K562 (cell line): ENCODE data around the gene SOX21. TPM values are rescaled to one million over a fixed set of nuclear protein-coding genes. Genes with fewer than 3 reads are reported as not detected.

Experiments used
- ATAC-seq: fragments of 200-7000 bp; cut with Tn5 transposase; 3 replicates; pipeline ENCODE4 v1.9.1; 2020; ENCODE audit warnings: moderate library complexity
- BruUV-seq: library from RNA; stranded (reverse); fragments of 400-500 nt; replicated peaks from 2 replicates; lab custom pipeline; 2021; lab: Mats Ljungman, UMichigan
- CTCF ChIA-PET: fragments of 300-600 bp; formaldehyde crosslinking; extraction: SDS; loops from one replicate; lab custom pipeline; 2021; ENCODE audit warnings: low intra/inter-chr PET ratio; lab: Yijun Ruan, JAX
- POLR2A ChIA-PET: fragments of 300-600, 350-650 bp; sonication (Branson Sonifier 250); formaldehyde crosslinking; extraction: SDS; loops from one replicate; lab custom pipeline; 2021; ENCODE audit warnings: antibody characterized with exemption, inconsistent platforms; lab: Yijun Ruan, JAX
- DNase-seq, 4 experiments: peaks; one replicate each; pipeline versions ENCODE4 v3.0.0 to v3.0.0-alpha.2; 2011 to 2018; ENCODE audit warnings: low spot score in 3 of 4, mixed read lengths in 3 of 4; ENCODE audit errors: extremely low read depth in 1 of 4
- FAIRE-seq: peaks from 2 replicates; lab custom pipeline; 2011; peaks lifted over from hg19 to GRCh38; lab: Jason Lieb, UNC
- H2AFZ ChIP-seq: 2 replicates; pipeline ENCODE4 v1.6.0; 2011; ENCODE audit warnings: low read depth, low read length, control low read depth, inconsistent platforms
- H3K27ac ChIP-seq: fragments of 200-600 bp; 3 replicates; pipeline ENCODE4 v1.8.0; 2011; ENCODE audit warnings: low read depth, mild to moderate bottlenecking, control low read depth, inconsistent platforms, low read length, moderate library complexity, mixed read lengths; ENCODE audit errors: extremely low read depth
- H3K27me3 ChIP-seq, 2 experiments: fragments of 300-600 bp in 1 of 2; 2 replicates in 1 of 2; 3 replicates in 1 of 2; pipeline versions ENCODE4 v1.6.0 to v1.8.0; 2011; ENCODE audit warnings: inconsistent platforms in 2 of 2, low read length in 2 of 2, mild to moderate bottlenecking in 1 of 2, mixed read lengths in 1 of 2, moderate library complexity in 1 of 2; ENCODE audit not compliant: control insufficient read depth in 2 of 2, insufficient read depth in 2 of 2
- H3K36me3 ChIP-seq: fragments of 300-600 bp; 3 replicates; pipeline ENCODE4 v1.8.0; 2011; ENCODE audit warnings: mild to moderate bottlenecking, low read length, inconsistent platforms; ENCODE audit not compliant: control insufficient read depth, insufficient read depth
- H3K4me1 ChIP-seq, 2 experiments: fragments of 200-600 bp in 1 of 2; replicated peaks in 1 of 2; 2 replicates in 1 of 2; 3 replicates in 1 of 2; pipeline versions ENCODE4 v1.5.1 to v1.8.0; 2011; ENCODE audit warnings: inconsistent platforms in 2 of 2, low read length in 2 of 2, mild to moderate bottlenecking in 1 of 2, mixed read lengths in 1 of 2, moderate library complexity in 1 of 2; ENCODE audit not compliant: control insufficient read depth in 2 of 2, insufficient read depth in 2 of 2
- H3K4me2 ChIP-seq: 2 replicates; pipeline ENCODE4 v1.6.1; 2011; ENCODE audit warnings: low read length, control low read depth, inconsistent platforms, mixed read lengths; ENCODE audit not compliant: insufficient read depth
- H3K4me3 ChIP-seq: fragments of 200-600 bp; sonication (generic), shearing (Covaris generic); 2 replicates; pipeline ENCODE4 v1.5.1; 2016; ENCODE audit warnings: control low read depth, inconsistent platforms
- H3K79me2 ChIP-seq: fragments of 200-600 bp; 3 replicates; pipeline ENCODE4 v1.8.0; 2011; ENCODE audit warnings: low read length, inconsistent platforms; ENCODE audit not compliant: control insufficient read depth, insufficient read depth
- H3K9ac ChIP-seq, 2 experiments: 2 replicates each; pipeline versions ENCODE4 v1.6.0 to v1.6.1; 2011; ENCODE audit warnings: low read depth in 2 of 2, low read length in 2 of 2, control low read depth in 1 of 2, inconsistent platforms in 1 of 2, mild to moderate bottlenecking in 1 of 2, mixed read lengths in 1 of 2; ENCODE audit not compliant: insufficient read depth in 1 of 2
- H3K9me1 ChIP-seq: one replicate; pipeline ENCODE4 v1.6.0; 2011; ENCODE audit warnings: inconsistent platforms, mild to moderate bottlenecking, low read length, moderate library complexity; ENCODE audit not compliant: control insufficient read depth, insufficient read depth
- H3K9me3 ChIP-seq: replicated peaks from 2 replicates; pipeline ENCODE4 v1.5.1; 2011; ENCODE audit warnings: low read depth, low read length, inconsistent platforms; ENCODE audit not compliant: control insufficient read depth, insufficient read depth
- H4K20me1 ChIP-seq: replicated peaks from 2 replicates; pipeline ENCODE4 v1.6.1; 2011; ENCODE audit warnings: low read length, inconsistent platforms, mixed read lengths; ENCODE audit not compliant: control insufficient read depth, insufficient read depth
- CBX2 ChIP-seq: fragments of 200-600 bp; sonication (generic); IDR thresholded peaks from one replicate; pipeline ENCODE4 v1.6.1; 2012; ENCODE audit warnings: mild to moderate bottlenecking, low read length, inconsistent platforms; ENCODE audit not compliant: insufficient read depth, poor library complexity, severe bottlenecking
- DPF2 ChIP-seq: fragments of 450-650 bp; IDR thresholded peaks from 2 replicates; pipeline ENCODE4 v1.6.1; 2016
- FOXJ2 ChIP-seq: fragments of 200-800 bp; sonication (Bioruptor generic); IDR thresholded peaks from 2 replicates; pipeline ENCODE4 v1.6.1; 2016; ENCODE audit warnings: missing genetic modification characterization, missing compliant biosample characterization
- TSC22D4 ChIP-seq: fragments of 450-650 bp; IDR thresholded peaks from 2 replicates; pipeline ENCODE4 v1.6.1; 2016; ENCODE audit warnings: missing genetic modification characterization, missing biosample characterization, control low read depth
- ZNF24 ChIP-seq: fragments of 450-650 bp; IDR thresholded peaks from 2 replicates; pipeline ENCODE4 v1.6.1; 2016
- ZNF282 ChIP-seq: sonication (generic); formaldehyde crosslinking; IDR thresholded peaks from 2 replicates; pipeline ENCODE4 v1.8.1; 2023; ENCODE audit warnings: missing genetic modification reagents
- WGBS: fragments of 100-300 bp; shearing (Covaris generic); methylation state at CpG from one replicate; pipeline ENCODE4 v1.1.6; 2016; ENCODE audit warnings: low coverage, mixed read lengths; ENCODE audit not compliant: insufficient coverage; ENCODE audit errors: missing lambda C conversion rate; 5-methylcytosine and 5-hydroxymethylcytosine counted together
- in situ Hi-C: fragments of 300-500 bp; cut with MboI; formaldehyde crosslinking; loops from 4 replicates; pipeline ENCODE4 v1.15.0; 2018; ENCODE audit warnings: inconsistent platforms, mixed read lengths
- intact Hi-C: fragments of 100-400 bp; cut with micrococcal nuclease; formaldehyde crosslinking; loops from 2 replicates; pipeline ENCODE4 v1.14.2; 2022
- polyA plus RNA-seq, 8 experiments: library from polyadenylated mRNA; depleted of rRNA in 4 of 8; stranded (reverse) in 5 of 8; unstranded in 3 of 8; fragments of >200 nt; fragmentation: Nextera tagmentation in 2 of 8; fragmentation: Illumina TruSeq in 1 of 8; extraction: Ambion mirVana in 2 of 8; extraction: Trizol in 1 of 8; gene quantifications; 2 replicates each; pipeline versions ENCODE4 v1.2.1 to v1.2.3, GENCODE V29; 2011 to 2014; ENCODE audit warnings: inconsistent platforms in 1 of 8, missing spikeins in 1 of 8
- total RNA-seq, 7 experiments: library from RNA; depleted of rRNA in 6 of 7; stranded (reverse); fragments of >200 nt in 6 of 7; fragmentation: Illumina TruSeq in 2 of 7; extraction: Trizol in 2 of 7; gene quantifications; 2 replicates each; pipeline versions ENCODE4 v1.2.1 to v1.2.3, GENCODE V29; 2011 to 2021; ENCODE audit warnings: low replicate concordance in 1 of 7
- TF ChIP-seq, protein P1 (sequence below): fragments of 250-450 bp; sonication (Bioruptor Pico); IDR thresholded peaks from 2 replicates; pipeline ENCODE4 v1.5.1; 2021; ENCODE audit warnings: mild to moderate bottlenecking
- TF ChIP-seq, protein P2 (sequence below): sonication (generic); formaldehyde crosslinking; IDR thresholded peaks from 2 replicates; pipeline ENCODE4 v1.5.0; 2020; ENCODE audit warnings: missing genetic modification reagents
- TF ChIP-seq, protein P3 (sequence below), 2 experiments: fragments of 450-650 bp; conservative IDR thresholded peaks; 2 replicates each; pipeline ENCODE4 v1.6.1; 2017; ENCODE audit warnings: mild to moderate bottlenecking in 2 of 2, moderate library complexity in 2 of 2

Gene SOX21
- total and polyA plus RNA-seq, 9 of the 15 experiments (the other 6 are each of a cell fraction or from before 2014, with no cell fraction given) = 0.07 TPM; not detected in 8

GRCh38 chr13:94706843-94707399 is 5.4 kb downstream of the SOX21 start:
- no TSS peak for BruUV-seq
- H3K27ac ChIP-seq = no peak overlapping the region
- peaks cover 27 to 40% of the 10 kb centered on the region in 2 experiments; a peak in 4 of 5 replicates for H3K27me3 ChIP-seq
- H3K36me3 ChIP-seq = no peaks in the 10 kb centered on the region
- H2AFZ ChIP-seq = no peak overlapping the region
- H3K4me3 ChIP-seq = no peak overlapping the region
- TF ChIP-seq TSC22D4 (tag) = no peak
- peak; percentile 19 for TF ChIP-seq CBX2
- WGBS = 29% methylated on average over 13 of the region's 15 CpGs
- no peaks in the 10 kb centered on the region for H3K9me3 ChIP-seq
- in situ Hi-C loops = no loop called here
- no peak for DNase-seq
- H3K79me2 ChIP-seq = no peaks in the 10 kb centered on the region
- no peaks in the 10 kb centered on the region for H4K20me1 ChIP-seq
- POLR2A ChIA-PET = no interaction called here
- no peak for FAIRE-seq
- intact Hi-C loops = loop anchor here (5.0 kb wide), 1 partner anchor 45 kb away; no protein-coding TSS in a partner anchor
- ATAC-seq = no peak
- CTCF ChIA-PET = no interaction called here
- peak overlapping the region in 1 of 2 experiments; percentile 20; a peak in 1 of 4 replicates for H3K9ac ChIP-seq
- no peak overlapping the region for H3K4me2 ChIP-seq
- peaks cover 2 to 19% of the 10 kb centered on the region in 2 experiments; a peak in 2 of 5 replicates for H3K4me1 ChIP-seq
- no peaks in the 10 kb centered on the region for H3K9me1 ChIP-seq

GRCh38 chr13:94706101-94706842 is 6.1 kb downstream of the SOX21 start:
- DNase-seq = no peak
- no peak overlapping the region for H3K27ac ChIP-seq
- intact Hi-C loops = loop anchor here (5.0 kb wide), 1 partner anchor 44 kb away; no protein-coding TSS in a partner anchor
- no peak overlapping the region for H3K4me2 ChIP-seq
- H3K9ac ChIP-seq = no peak overlapping the region
- H3K27me3 ChIP-seq = peaks cover 27 to 41% of the 10 kb centered on the region in 2 experiments; a peak in 4 of 5 replicates
- H3K4me1 ChIP-seq = peaks cover 2 to 18% of the 10 kb centered on the region in 2 experiments; a peak in 2 of 5 replicates
- no peaks in the 10 kb centered on the region for H4K20me1 ChIP-seq
- WGBS = 23% methylated on average over 16 of the region's 16 CpGs
- H3K79me2 ChIP-seq = no peaks in the 10 kb centered on the region
- POLR2A ChIA-PET = no interaction called here
- no peaks in the 10 kb centered on the region for H3K9me1 ChIP-seq
- H2AFZ ChIP-seq = no peak overlapping the region
- BruUV-seq = no TSS peak
- no peak overlapping the region for H3K4me3 ChIP-seq
- H3K9me3 ChIP-seq = no peaks in the 10 kb centered on the region
- FAIRE-seq = no peak
- H3K36me3 ChIP-seq = no peaks in the 10 kb centered on the region
- CTCF ChIA-PET = no interaction called here
- TF ChIP-seq DPF2 = no peak
- TF ChIP-seq, protein P1, sequence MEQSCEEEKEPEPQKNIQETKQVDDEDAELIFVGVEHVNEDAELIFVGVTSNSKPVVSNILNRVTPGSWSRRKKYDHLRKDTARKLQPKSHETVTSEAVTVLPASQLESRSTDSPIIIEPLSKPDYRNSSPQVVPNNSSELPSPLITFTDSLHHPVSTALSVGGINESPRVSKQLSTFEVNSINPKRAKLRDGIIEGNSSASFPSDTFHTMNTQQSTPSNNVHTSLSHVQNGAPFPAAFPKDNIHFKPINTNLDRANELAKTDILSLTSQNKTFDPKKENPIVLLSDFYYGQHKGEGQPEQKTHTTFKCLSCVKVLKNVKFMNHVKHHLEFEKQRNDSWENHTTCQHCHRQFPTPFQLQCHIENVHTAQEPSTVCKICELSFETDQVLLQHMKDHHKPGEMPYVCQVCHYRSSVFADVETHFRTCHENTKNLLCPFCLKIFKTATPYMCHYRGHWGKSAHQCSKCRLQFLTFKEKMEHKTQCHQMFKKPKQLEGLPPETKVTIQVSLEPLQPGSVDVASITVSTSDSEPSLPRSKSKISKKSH (CRISPR knock-in tag) = no peak
- peak; percentile 84; the same call in 1 of the 2 replicates for TF ChIP-seq ZNF24
- TF ChIP-seq, protein P2, sequence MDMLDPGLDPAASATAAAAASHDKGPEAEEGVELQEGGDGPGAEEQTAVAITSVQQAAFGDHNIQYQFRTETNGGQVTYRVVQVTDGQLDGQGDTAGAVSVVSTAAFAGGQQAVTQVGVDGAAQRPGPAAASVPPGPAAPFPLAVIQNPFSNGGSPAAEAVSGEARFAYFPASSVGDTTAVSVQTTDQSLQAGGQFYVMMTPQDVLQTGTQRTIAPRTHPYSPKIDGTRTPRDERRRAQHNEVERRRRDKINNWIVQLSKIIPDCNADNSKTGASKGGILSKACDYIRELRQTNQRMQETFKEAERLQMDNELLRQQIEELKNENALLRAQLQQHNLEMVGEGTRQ (CRISPR knock-in tag) = no peak
- TF ChIP-seq, protein P3, sequence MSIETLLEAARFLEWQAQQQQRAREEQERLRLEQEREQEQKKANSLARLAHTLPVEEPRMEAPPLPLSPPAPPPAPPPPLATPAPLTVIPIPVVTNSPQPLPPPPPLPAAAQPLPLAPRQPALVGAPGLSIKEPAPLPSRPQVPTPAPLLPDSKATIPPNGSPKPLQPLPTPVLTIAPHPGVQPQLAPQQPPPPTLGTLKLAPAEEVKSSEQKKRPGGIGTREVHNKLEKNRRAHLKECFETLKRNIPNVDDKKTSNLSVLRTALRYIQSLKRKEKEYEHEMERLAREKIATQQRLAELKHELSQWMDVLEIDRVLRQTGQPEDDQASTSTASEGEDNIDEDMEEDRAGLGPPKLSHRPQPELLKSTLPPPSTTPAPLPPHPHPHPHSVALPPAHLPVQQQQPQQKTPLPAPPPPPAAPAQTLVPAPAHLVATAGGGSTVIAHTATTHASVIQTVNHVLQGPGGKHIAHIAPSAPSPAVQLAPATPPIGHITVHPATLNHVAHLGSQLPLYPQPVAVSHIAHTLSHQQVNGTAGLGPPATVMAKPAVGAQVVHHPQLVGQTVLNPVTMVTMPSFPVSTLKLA (conservative IDR thresholded peaks at IDR 0.05) = no peak
- TF ChIP-seq FOXJ2 (tag) = no peak
- no peak for TF ChIP-seq ZNF282 (CRISPR knock-in tag)
- TF ChIP-seq, all 486 proteins: peak for 1
- no peak for ATAC-seq
- in situ Hi-C loops = no loop called here
